Vein endothelial cell (primary cell): ENCODE measurements around the gene OR2T8. TPM values are rescaled to one million over a fixed set of nuclear protein-coding genes. Genes with fewer than 3 reads are reported as not detected.

ENCODE experiments used
- total RNA-seq: library from RNA; depleted of rRNA; stranded (reverse); fragments of >200 nt; gene quantifications from 2 replicates; pipeline ENCODE4 v1.2.3, GENCODE V29; 2012

The OR2T8 gene
- not detected in 2 replicates for total RNA-seq

GRCh38 chr1:247919952-247920351, at the start of gene OR2T8:
TSS of gene OR2T8 (plus strand) at chr1:247920252. CDS start at chr1:247921018, 766 bp downstream.

GRCh38 chr1:247895163-247895637, 24.9 kb upstream of the OR2T8 start, which contains the start of gene OR2W3:
TSS of gene OR2W3 (plus strand) at chr1:247895587. CDS start at chr1:247895587, 0 bp downstream.

GRCh38 chr1:247924868-247925267, 4.8 kb downstream of the OR2T8 start, which contains the start of gene OR2AJ1:
TSS of gene OR2AJ1 (plus strand) at chr1:247924889. CDS start at chr1:247933769, 8,880 bp downstream.

GRCh38 chr1:247948558-247948957, 28.5 kb downstream of the OR2T8 start, which contains the start of gene OR2L8:
TSS of gene OR2L8 (plus strand) at chr1:247948858. CDS start at chr1:247948858, 0 bp downstream.

GRCh38 chr1:247964933-247965332, 44.9 kb downstream of the OR2T8 start, which contains the start of gene OR2AK2:
TSS of gene OR2AK2 (plus strand) at chr1:247965233. CDS start at chr1:247965377, 144 bp downstream.

Other genes with a start within 250 kb of the OR2T8 start
- not detected in 2 replicates for gene OR13G1, start 240.5 kb upstream of the OR2T8 start, total RNA-seq
- not detected in 2 replicates for gene OR6F1, start 203.6 kb upstream of the OR2T8 start, total RNA-seq
- not detected in 2 replicates for gene OR14K1, start 181.6 kb upstream of the OR2T8 start, total RNA-seq
- not detected in 2 replicates for gene OR14A2, start 172.1 kb upstream of the OR2T8 start, total RNA-seq
- not detected in 2 replicates for gene OR1C1, start 159.7 kb upstream of the OR2T8 start, total RNA-seq
- gene OR14A16, start 96.1 kb upstream of the OR2T8 start, total RNA-seq, result not detected in 2 replicates
- gene OR11L1, start 78.4 kb upstream of the OR2T8 start, total RNA-seq, result not detected in 2 replicates
- gene TRIM58, start 63.1 kb upstream of the OR2T8 start, total RNA-seq, result 0.19 and 0.33 TPM in 2 replicates
- gene OR2W3, start 24.7 kb upstream of the OR2T8 start, total RNA-seq, result 0.33 TPM in 1 of 2 replicates, not detected in the other
- gene OR2AJ1, start 4.6 kb downstream of the OR2T8 start, total RNA-seq, result not detected in 2 replicates
- not detected in 2 replicates for gene OR2L8, start 28.6 kb downstream of the OR2T8 start, total RNA-seq
- 0.19 TPM in 1 of 2 replicates, not detected in the other for gene OR2AK2, start 45.0 kb downstream of the OR2T8 start, total RNA-seq
- gene OR2L5, start 93.4 kb downstream of the OR2T8 start, total RNA-seq, result not detected in 2 replicates
- under 0.01 TPM in 1 of 2 replicates, not detected in the other for gene OR2L2, start 109.8 kb downstream of the OR2T8 start, total RNA-seq
- gene OR2L3, start 126.6 kb downstream of the OR2T8 start, total RNA-seq, result not detected in 2 replicates
- gene OR2L13, start 174.9 kb downstream of the OR2T8 start, total RNA-seq, result not detected in 2 replicates
- not detected in 2 replicates for gene OR2M5, start 224.9 kb downstream of the OR2T8 start, total RNA-seq